Astrocyte (in vitro differentiated cells and primary cell): ENCODE data around the gene LGR4. TPM values are rescaled to one million over a fixed set of nuclear protein-coding genes. Genes with fewer than 3 reads are reported as not detected.

Experiments
- DNase-seq: peaks from one replicate; pipeline ENCODE4 v3.0.0-alpha.2; 2010; ENCODE audit warnings: low read depth
- FAIRE-seq: peaks from 2 replicates; lab custom pipeline; 2011; peaks lifted over from hg19 to GRCh38; lab: Jason Lieb, UNC
- H2AFZ ChIP-seq: 2 replicates; pipeline ENCODE4 v1.6.0; 2012; ENCODE audit warnings: low read depth, low read length, inconsistent platforms
- H3K27ac ChIP-seq: 2 replicates; pipeline ENCODE4 v1.5.1; 2011; ENCODE audit warnings: low read depth, low read length, inconsistent platforms
- H3K27me3 ChIP-seq: 2 replicates; pipeline ENCODE4 v1.6.0; 2011; ENCODE audit warnings: low read length, inconsistent platforms; ENCODE audit not compliant: insufficient read depth
- H3K36me3 ChIP-seq: 2 replicates; pipeline ENCODE4 v1.5.1; 2011; ENCODE audit warnings: low read length, inconsistent platforms; ENCODE audit not compliant: insufficient read depth
- H3K4me1 ChIP-seq: 2 replicates; pipeline ENCODE4 v1.5.1; 2011; ENCODE audit warnings: low read length, inconsistent platforms; ENCODE audit not compliant: insufficient read depth
- H3K4me2 ChIP-seq: 2 replicates; pipeline ENCODE4 v1.6.0; 2012; ENCODE audit warnings: low read length, inconsistent platforms
- H3K4me3 ChIP-seq: 2 replicates; pipeline ENCODE4 v1.5.1; 2011; ENCODE audit warnings: low read depth, mild to moderate bottlenecking, low read length, inconsistent platforms; ENCODE audit not compliant: insufficient read depth
- H3K79me2 ChIP-seq: 2 replicates; pipeline ENCODE4 v1.6.0; 2012; ENCODE audit warnings: mild to moderate bottlenecking, low read length, inconsistent platforms; ENCODE audit not compliant: insufficient read depth
- H3K9ac ChIP-seq: 2 replicates; pipeline ENCODE4 v1.6.0; 2012; ENCODE audit warnings: mild to moderate bottlenecking, low read length, inconsistent platforms
- H3K9me3 ChIP-seq: 2 replicates; pipeline ENCODE4 v1.5.1; 2012; ENCODE audit warnings: low read depth, mild to moderate bottlenecking, low read length, inconsistent platforms; ENCODE audit not compliant: insufficient read depth
- H4K20me1 ChIP-seq: 2 replicates; pipeline ENCODE4 v1.6.0; 2012; ENCODE audit warnings: low read length, inconsistent platforms; ENCODE audit not compliant: insufficient read depth
- H3K27ac Mint-ChIP-seq: one replicate; pipeline ENCODE4 v1.8.0; 2021; ENCODE audit warnings: mild to moderate bottlenecking, mixed read lengths; ENCODE audit not compliant: unreplicated experiment
- H3K27me3 Mint-ChIP-seq: one replicate; pipeline ENCODE4 v1.8.0; 2021; ENCODE audit warnings: low read depth, mixed read lengths; ENCODE audit not compliant: unreplicated experiment
- H3K36me3 Mint-ChIP-seq: one replicate; pipeline ENCODE4 v1.8.0; 2021; ENCODE audit warnings: low read depth, mixed read lengths; ENCODE audit not compliant: unreplicated experiment
- H3K4me1 Mint-ChIP-seq: one replicate; pipeline ENCODE4 v1.8.0; 2021; ENCODE audit warnings: low read depth, mixed read lengths; ENCODE audit not compliant: unreplicated experiment
- H3K4me3 Mint-ChIP-seq: one replicate; pipeline ENCODE4 v1.8.0; 2021; ENCODE audit warnings: mild to moderate bottlenecking, moderate library complexity, mixed read lengths; ENCODE audit not compliant: unreplicated experiment
- H3K9me3 Mint-ChIP-seq: one replicate; pipeline ENCODE4 v1.8.0; 2021; ENCODE audit warnings: mild to moderate bottlenecking, mixed read lengths; ENCODE audit not compliant: unreplicated experiment
- EZH2 ChIP-seq: IDR thresholded peaks from 2 replicates; pipeline ENCODE4 v1.6.1; 2012; ENCODE audit warnings: mild to moderate bottlenecking, low read length, inconsistent platforms; ENCODE audit not compliant: insufficient read depth
- total RNA-seq: library from RNA; stranded (reverse); gene quantifications from 2 replicates; pipeline ENCODE4 v1.2.1, GENCODE V29; 2021
- TF ChIP-seq, protein P1 (sequence below): IDR thresholded peaks from 2 replicates; pipeline ENCODE4 v1.5.1; 2011; ENCODE audit warnings: low read depth, mild to moderate bottlenecking, inconsistent platforms, low read length, moderate library complexity; ENCODE audit not compliant: insufficient read depth

The LGR4 gene
- total RNA-seq, 1 donor from 2014 or later, result 50.0 TPM

DNA sequence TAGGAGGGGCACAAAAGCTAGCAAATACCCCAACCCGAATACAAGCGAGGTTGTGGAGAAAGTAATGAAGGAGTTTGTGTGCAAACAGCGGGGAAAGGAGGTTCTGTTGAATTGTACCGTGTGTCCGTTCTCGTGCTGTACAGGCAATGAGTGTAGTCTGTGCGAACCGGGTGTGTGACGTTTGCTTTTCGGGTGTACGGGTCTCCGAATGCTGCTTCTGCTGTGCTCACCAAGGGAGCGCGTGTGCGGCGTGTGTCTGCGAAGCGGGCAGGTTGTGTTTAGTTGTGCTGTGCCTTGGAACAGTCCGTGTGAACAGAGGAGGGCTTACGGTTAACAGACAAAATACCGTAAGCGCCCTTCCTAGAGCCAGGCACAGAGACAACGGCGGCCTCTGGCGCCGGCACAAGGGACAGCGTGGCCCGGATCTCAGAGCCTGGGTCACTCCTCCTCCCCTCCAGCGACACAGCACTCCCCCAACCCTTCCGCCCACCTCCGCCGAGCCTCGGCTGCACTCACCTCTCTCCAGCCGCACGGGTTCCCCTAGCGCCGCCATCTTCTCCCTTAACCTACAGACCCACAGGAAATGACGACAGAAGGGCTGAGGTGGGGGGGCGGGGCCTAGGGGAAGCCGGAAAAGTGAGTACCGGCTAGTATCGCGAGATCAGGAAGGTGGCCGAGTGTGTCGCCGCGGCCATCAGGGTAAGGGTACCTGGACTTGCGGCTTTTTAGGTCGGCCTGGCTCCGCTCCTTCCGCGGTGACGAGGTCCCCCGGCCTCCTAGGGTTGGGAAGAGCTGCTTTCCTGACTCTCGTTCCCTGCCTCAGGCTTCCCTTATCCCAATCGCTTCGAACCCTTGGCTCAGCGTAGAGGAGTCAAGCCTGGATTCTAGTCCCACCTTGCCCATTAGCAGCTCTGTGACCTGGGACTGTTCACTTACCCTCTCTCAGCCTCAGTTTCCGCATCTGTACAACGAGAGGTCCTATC, 33.9 kb upstream of the LGR4 start, which contains the start of gene LIN7C:
Gene LIN7C (minus strand): TSS at position 570 of the 983 bp plus-strand sequence. CDS start 17 bp downstream, at position 553.
- peak within 1 kb of the TSS; percentile 100 for H3K4me3 ChIP-seq
- H3K4me1 ChIP-seq, result peaks cover 14% of the 10 kb centered on the region
- H3K27ac Mint-ChIP-seq, result peak within 1 kb of the TSS; percentile 98
- peaks cover 18% of the 10 kb centered on the region for H3K4me1 Mint-ChIP-seq
- H3K27me3 ChIP-seq, result no peaks in the 10 kb centered on the region
- H3K4me2 ChIP-seq, result peak within 1 kb of the TSS; percentile 98
- TF ChIP-seq, protein P1, sequence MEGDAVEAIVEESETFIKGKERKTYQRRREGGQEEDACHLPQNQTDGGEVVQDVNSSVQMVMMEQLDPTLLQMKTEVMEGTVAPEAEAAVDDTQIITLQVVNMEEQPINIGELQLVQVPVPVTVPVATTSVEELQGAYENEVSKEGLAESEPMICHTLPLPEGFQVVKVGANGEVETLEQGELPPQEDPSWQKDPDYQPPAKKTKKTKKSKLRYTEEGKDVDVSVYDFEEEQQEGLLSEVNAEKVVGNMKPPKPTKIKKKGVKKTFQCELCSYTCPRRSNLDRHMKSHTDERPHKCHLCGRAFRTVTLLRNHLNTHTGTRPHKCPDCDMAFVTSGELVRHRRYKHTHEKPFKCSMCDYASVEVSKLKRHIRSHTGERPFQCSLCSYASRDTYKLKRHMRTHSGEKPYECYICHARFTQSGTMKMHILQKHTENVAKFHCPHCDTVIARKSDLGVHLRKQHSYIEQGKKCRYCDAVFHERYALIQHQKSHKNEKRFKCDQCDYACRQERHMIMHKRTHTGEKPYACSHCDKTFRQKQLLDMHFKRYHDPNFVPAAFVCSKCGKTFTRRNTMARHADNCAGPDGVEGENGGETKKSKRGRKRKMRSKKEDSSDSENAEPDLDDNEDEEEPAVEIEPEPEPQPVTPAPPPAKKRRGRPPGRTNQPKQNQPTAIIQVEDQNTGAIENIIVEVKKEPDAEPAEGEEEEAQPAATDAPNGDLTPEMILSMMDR, result peak; percentile 3
- no peak for TF ChIP-seq EZH2
- DNase-seq, result peak; percentile 84
- H2AFZ ChIP-seq, result peak within 1 kb of the TSS; percentile 99
- peaks cover 33% of the 10 kb centered on the region for H4K20me1 ChIP-seq
- peak within 1 kb of the TSS; percentile 98 for H3K27ac ChIP-seq
- H3K36me3 Mint-ChIP-seq, result peaks cover 3% of the 10 kb centered on the region
- H3K79me2 ChIP-seq, result peaks cover 66% of the 10 kb centered on the region
- no peaks in the 10 kb centered on the region for H3K9me3 Mint-ChIP-seq
- H3K9ac ChIP-seq, result peak within 1 kb of the TSS; percentile 99
- H3K9me3 ChIP-seq, result no peaks in the 10 kb centered on the region
- no peaks in the 10 kb centered on the region for H3K27me3 Mint-ChIP-seq
- peak within 1 kb of the TSS; percentile 99 for H3K4me3 Mint-ChIP-seq
- FAIRE-seq, result no peak
- H3K36me3 ChIP-seq, result peaks cover 8% of the 10 kb centered on the region

DNA sequence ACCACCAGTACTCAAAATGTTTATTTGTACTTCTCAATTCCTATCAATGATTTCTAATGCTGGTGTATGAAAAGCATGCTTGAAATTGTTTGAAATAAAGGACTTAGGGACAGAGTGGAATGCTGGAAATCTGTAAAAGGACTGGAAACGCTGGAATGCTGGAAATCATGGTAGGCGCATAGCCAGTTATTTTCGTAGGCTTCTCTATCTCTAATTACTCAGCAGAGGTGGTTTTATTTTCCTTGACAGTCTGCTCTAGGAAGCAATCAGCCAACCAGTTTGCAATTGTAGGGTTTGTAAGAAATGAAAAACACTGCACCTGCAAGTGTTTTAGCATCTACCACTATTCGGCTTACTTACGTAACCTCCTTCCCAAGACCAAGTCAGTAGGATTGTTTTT, 33.2 kb upstream of the LGR4 start:
- Mint-ChIP-seq H3K4me1 (peaks cover 18% of the 10 kb centered on the region), H3K27ac (peak overlapping the region; percentile 98), H3K27me3 (no peaks in the 10 kb centered on the region), H3K4me3 (peak overlapping the region; percentile 99), H3K36me3 (peaks cover 3% of the 10 kb centered on the region), H3K9me3 (no peaks in the 10 kb centered on the region)
- peak overlapping the region; percentile 99 for H2AFZ ChIP-seq
- peaks cover 14% of the 10 kb centered on the region for H3K4me1 ChIP-seq
- peaks cover 14% of the 10 kb centered on the region for H3K36me3 ChIP-seq
- TF ChIP-seq, protein P1, result no peak
- TF ChIP-seq EZH2, result no peak
- peak; percentile 33 for DNase-seq
- H4K20me1 ChIP-seq, result peaks cover 33% of the 10 kb centered on the region
- H3K79me2 ChIP-seq, result peaks cover 70% of the 10 kb centered on the region
- peak overlapping the region; percentile 99 for H3K9ac ChIP-seq
- no peak for FAIRE-seq
- peak overlapping the region; percentile 98 for H3K27ac ChIP-seq
- peak overlapping the region; percentile 100 for H3K4me3 ChIP-seq
- peak overlapping the region; percentile 98 for H3K4me2 ChIP-seq
- H3K9me3 ChIP-seq, result no peaks in the 10 kb centered on the region
- no peaks in the 10 kb centered on the region for H3K27me3 ChIP-seq

DNA sequence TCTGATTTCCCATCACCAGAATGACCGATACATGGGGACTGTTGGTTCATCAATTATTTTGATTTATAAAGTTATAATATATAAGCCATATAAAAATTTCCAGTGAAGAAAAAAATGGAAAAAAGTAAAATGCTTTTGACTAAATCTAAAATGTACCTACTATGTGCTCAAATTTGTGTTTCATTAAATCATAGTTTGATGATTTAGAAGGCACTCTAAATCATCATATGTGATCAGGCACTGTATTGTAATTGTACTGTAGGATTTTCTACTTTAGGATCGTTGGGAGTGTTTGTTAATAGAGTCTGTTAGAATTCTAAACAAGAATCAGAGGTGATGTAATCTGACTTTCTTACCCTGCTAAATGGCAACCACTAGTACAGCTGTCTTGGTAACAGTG, 31.6 kb upstream of the LGR4 start:
- Mint-ChIP-seq H3K9me3 (no peaks in the 10 kb centered on the region), H3K4me1 (peaks cover 18% of the 10 kb centered on the region), H3K27me3 (no peaks in the 10 kb centered on the region), H3K4me3 (no peak overlapping the region), H3K36me3 (peaks cover 4% of the 10 kb centered on the region), H3K27ac (no peak overlapping the region)
- Histone ChIP-seq H3K4me2 (peak overlapping the region; percentile 98), H3K27ac (no peak overlapping the region), H3K4me1 (peaks cover 14% of the 10 kb centered on the region), H4K20me1 (peaks cover 33% of the 10 kb centered on the region), H3K9ac (no peak overlapping the region), H3K9me3 (no peaks in the 10 kb centered on the region), H3K79me2 (peaks cover 70% of the 10 kb centered on the region), H3K27me3 (no peaks in the 10 kb centered on the region), H3K4me3 (no peak overlapping the region), H3K36me3 (peaks cover 21% of the 10 kb centered on the region), H2AFZ (no peak overlapping the region)
- TF ChIP-seq, protein P1, result no peak
- TF ChIP-seq EZH2, result no peak
- FAIRE-seq (no peak), DNase-seq (no peak)
